Stomach (tissue), 19 donors: Measurements from ENCODE around the gene GPR82. TPM values are rescaled to one million over a fixed set of nuclear protein-coding genes. Genes with fewer than 3 reads are reported as not detected.
"Not testable (repeated sequence)": the region's sequence is repeated elsewhere in the genome, so short reads cannot be mapped to it uniquely, and the experiment has no call there.

Experiments used
- DNase-seq, 2 donors: peaks; one replicate each; pipeline versions ENCODE4 v3.0.0 to v3.0.0-alpha.2; 2013 to 2019
- H3K27ac ChIP-seq, 5 donors: fragments of 200-600 bp in 4 of 5; sonication (generic) in 4 of 5; one replicate each; pipeline ENCODE4 v1.5.1; 2013 to 2019; ENCODE audit warnings: mild to moderate bottlenecking in 1 of 5, moderate library complexity in 1 of 5
- H3K27me3 ChIP-seq, 3 donors: fragments of 200-600 bp; sonication (generic); one replicate each; pipeline ENCODE4 v1.5.1; 2017 to 2019; ENCODE audit warnings: mixed run types in 1 of 3
- H3K36me3 ChIP-seq, 4 donors: fragments of 200-600 bp; sonication (generic); 1 replicate in 3 of 4; 2 replicates in 1 of 4; pipeline ENCODE4 v1.5.1; 2016 to 2019
- H3K4me1 ChIP-seq, 4 donors: fragments of 200-600 bp; sonication (generic); one replicate each; pipeline ENCODE4 v1.5.1; 2016 to 2019
- H3K4me3 ChIP-seq, 4 donors: fragments of 200-600 bp; sonication (generic) in 3 of 4; one replicate each; pipeline ENCODE4 v1.5.1; 2016 to 2019; ENCODE audit warnings: mild to moderate bottlenecking in 1 of 4
- H3K9me3 ChIP-seq, 4 donors: fragments of 200-600 bp; sonication (generic); one replicate each; pipeline ENCODE4 v1.5.1; 2016 to 2019
- EP300 ChIP-seq: sonication (generic); formaldehyde crosslinking; IDR thresholded peaks from one replicate; pipeline ENCODE4 v1.6.1; 2017; ENCODE audit warnings: antibody characterized with exemption
- POLR2A ChIP-seq, 4 donors: fragments of 450-650 bp; IDR thresholded peaks; one replicate each; pipeline ENCODE4 v1.6.1; 2016; ENCODE audit warnings: antibody characterized with exemption in 4 of 4, control low read depth in 2 of 4, mild to moderate bottlenecking in 1 of 4, moderate library complexity in 1 of 4
- POLR2AphosphoS5 ChIP-seq, 3 donors: sonication (generic); formaldehyde crosslinking; IDR thresholded peaks; one replicate each; pipeline ENCODE4 v1.6.1; 2016; ENCODE audit warnings: antibody characterized with exemption in 3 of 3
- WGBS, 5 donors: extraction: QIAGEN DNeasy Blood & Tissue Kit in 3 of 5; methylation state at CpG; one replicate each; pipeline versions ENCODE4 v1.1.5 to v1.1.7; 2013 to 2018; 5-methylcytosine and 5-hydroxymethylcytosine counted together
- intact Hi-C: fragments of 100-400 bp; cut with DNase I; formaldehyde crosslinking; loops from one replicate; pipeline ENCODE4 v1.15.1; 2023; ENCODE audit warnings: low total_unique reads
- long read RNA-seq, 10 donors: transcript quantifications; one replicate each; lab custom pipeline, GENCODE V29; 2026
- polyA plus RNA-seq, 3 donors: library from polyadenylated mRNA; stranded (reverse); fragments of 200-250 nt; gene quantifications; one replicate each; pipeline ENCODE4 v1.2.3, GENCODE V29; 2013
- total RNA-seq, 5 donors: library from RNA; depleted of rRNA; stranded (reverse); fragments of >200 nt; gene quantifications; one replicate each; pipeline versions ENCODE4 v1.1.0 to v1.2.3, GENCODE V29; 2014 to 2016
- TF ChIP-seq, protein P1 (sequence below), 7 experiments: fragments of 450-650 bp in 4 of 7; fragments of 200-600 bp in 3 of 7; sonication (generic) in 3 of 7; IDR thresholded peaks; one replicate each; pipeline ENCODE4 v1.5.1; 2016 to 2019; ENCODE audit warnings: antibody characterized with exemption in 7 of 7, control low read depth in 2 of 7, mild to moderate bottlenecking in 1 of 7
- donor health status: healthy with polysubstance abuse.
- donor health status: Bipolar disorder and iron deficiency.
- donor health status: healthy.

Gene GPR82, protein sequence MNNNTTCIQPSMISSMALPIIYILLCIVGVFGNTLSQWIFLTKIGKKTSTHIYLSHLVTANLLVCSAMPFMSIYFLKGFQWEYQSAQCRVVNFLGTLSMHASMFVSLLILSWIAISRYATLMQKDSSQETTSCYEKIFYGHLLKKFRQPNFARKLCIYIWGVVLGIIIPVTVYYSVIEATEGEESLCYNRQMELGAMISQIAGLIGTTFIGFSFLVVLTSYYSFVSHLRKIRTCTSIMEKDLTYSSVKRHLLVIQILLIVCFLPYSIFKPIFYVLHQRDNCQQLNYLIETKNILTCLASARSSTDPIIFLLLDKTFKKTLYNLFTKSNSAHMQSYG
- total RNA-seq (under 1 TPM in 3 of 5 donors, not detected in 2; under 0.01 to 0.37 (median 0.29) TPM), polyA plus RNA-seq (under 1 TPM in 2 of 3 donors, not detected in 1; 0.18 to 0.25 TPM)
- long read RNA-seq, donor 1, result 0 reads
- long read RNA-seq, donor 2, result 0 reads
- long read RNA-seq, donor 3, result 0 reads
- long read RNA-seq, donor 4, result 0 reads
- long read RNA-seq, donor 5, result 0 reads
- long read RNA-seq, donor 6, result 0 reads
- long read RNA-seq, donor 7, result 0 reads
- long read RNA-seq, donor 8, result 0 reads
- long read RNA-seq, donor 9, result 0 reads
- long read RNA-seq, donor 10, result 0 reads

DNA sequence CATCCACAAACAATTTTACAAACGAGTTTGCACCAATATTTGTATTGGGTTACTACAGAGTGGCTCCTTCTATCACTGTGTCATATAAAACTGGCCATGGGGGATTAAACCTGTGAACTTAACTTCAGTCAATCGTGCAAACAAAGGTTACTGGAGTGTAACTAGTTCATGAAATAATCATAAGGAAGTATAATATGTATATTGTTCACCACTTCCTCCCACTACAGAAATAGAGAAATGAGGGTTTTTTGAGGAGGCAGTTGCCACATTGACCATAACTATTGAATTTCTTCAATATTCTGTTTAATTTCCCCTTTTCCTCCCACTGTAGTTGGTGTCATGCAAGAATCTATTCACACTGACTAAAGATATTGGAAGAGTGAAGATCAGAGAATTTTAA, at the start of gene GPR82:
TSS of gene GPR82 (plus strand) at position 356 of the 400 bp plus-strand sequence. CDS start 2,846 bp downstream, outside the sequence.
- Histone ChIP-seq H3K9me3 (peaks cover 0 to 8% (median 2%) of the 10 kb centered on the region in 4 donors), H3K36me3 (no peaks in the 10 kb centered on the region), H3K4me3 (no peak within 1 kb of the TSS), H3K27me3 (no peaks in the 10 kb centered on the region), H3K27ac (no peak within 1 kb of the TSS), H3K4me1 (peaks cover 0 to 15% (median 0%) of the 10 kb centered on the region in 4 donors)
- intact Hi-C loops, result no loop called here
- no peak for DNase-seq
- no peak for TF ChIP-seq POLR2AphosphoS5 (IDR thresholded peaks at IDR 0.05)
- TF ChIP-seq, protein P1, sequence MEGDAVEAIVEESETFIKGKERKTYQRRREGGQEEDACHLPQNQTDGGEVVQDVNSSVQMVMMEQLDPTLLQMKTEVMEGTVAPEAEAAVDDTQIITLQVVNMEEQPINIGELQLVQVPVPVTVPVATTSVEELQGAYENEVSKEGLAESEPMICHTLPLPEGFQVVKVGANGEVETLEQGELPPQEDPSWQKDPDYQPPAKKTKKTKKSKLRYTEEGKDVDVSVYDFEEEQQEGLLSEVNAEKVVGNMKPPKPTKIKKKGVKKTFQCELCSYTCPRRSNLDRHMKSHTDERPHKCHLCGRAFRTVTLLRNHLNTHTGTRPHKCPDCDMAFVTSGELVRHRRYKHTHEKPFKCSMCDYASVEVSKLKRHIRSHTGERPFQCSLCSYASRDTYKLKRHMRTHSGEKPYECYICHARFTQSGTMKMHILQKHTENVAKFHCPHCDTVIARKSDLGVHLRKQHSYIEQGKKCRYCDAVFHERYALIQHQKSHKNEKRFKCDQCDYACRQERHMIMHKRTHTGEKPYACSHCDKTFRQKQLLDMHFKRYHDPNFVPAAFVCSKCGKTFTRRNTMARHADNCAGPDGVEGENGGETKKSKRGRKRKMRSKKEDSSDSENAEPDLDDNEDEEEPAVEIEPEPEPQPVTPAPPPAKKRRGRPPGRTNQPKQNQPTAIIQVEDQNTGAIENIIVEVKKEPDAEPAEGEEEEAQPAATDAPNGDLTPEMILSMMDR (IDR thresholded peaks at IDR 0.05), result no peak
- TF ChIP-seq EP300, result no peak
- no peak for TF ChIP-seq POLR2A (IDR thresholded peaks at IDR 0.05)
- 31 to 50% (median 45%) methylated on average over 2 of the region's 2 CpGs for WGBS, 5 donors

DNA sequence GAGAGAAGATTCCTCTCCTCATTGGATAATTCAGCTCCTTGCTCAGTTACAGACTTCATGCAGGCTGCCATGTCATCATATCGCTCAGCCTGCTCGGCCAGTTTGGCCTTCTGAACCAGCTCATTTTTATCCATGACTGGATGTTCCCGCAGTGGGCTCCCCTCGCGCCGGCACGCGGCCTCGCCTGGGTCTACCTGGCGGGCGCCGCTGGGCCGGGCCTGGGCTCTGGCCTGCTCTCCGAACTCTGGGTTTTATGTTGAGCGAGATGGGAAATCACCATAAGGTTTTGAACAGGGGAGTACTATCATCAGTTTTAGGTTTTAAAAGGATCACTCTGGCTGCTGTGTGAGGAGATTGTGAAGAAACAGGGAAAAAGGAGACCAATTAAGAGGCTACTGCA, 47.6 kb upstream of the GPR82 start:
- H3K36me3 ChIP-seq, H3K27ac ChIP-seq, intact Hi-C loops, H3K4me3 ChIP-seq, H3K4me1 ChIP-seq, DNase-seq, H3K27me3 ChIP-seq, H3K9me3 ChIP-seq: not testable (repeated sequence)
- 86 to 99% (median 98%) methylated on average over 9 to 15 of the region's 15 CpGs for WGBS, 5 donors

DNA sequence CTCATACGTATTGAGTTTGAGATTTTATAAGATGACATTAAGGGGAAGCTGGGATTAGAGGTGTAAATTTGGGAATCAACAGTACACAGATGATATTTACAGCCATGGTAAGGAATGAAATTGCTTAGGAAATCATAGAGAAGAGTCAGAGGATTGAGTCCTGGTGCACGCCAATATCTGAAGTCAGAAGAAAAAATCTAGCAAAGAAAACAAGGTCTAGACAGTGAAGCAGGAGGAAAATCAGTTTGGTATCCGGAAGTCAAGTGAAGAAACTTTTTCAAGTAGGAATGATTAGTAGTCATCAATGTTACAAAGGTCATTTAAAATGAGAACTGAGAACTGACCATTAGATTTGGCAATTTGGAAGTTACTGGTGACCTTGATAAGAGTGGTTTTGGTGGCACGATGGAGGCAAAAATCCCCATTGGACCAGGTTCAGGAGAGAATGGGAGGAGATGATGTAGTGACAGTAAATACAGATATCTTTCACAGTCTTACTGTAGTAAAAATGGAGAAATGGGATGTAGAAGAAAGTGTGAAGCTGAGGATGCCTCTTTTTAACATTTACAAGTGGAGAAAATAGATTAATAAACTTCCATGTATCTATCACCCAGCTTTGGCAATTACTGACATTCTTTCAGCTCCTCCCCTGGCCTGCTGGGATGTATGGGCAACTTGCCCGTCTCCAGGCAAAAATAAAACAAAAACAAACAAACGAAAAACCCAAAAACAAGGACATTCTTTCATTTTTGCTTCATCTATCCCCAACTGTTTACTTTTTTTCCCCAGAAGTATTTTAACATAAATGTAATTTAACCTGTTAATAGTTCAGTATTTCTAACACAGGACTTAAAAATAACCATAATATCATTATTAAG, 46.6 kb upstream of the GPR82 start:
- H3K4me3 ChIP-seq, result no peak overlapping the region
- H3K27ac ChIP-seq, result no peak overlapping the region
- no peaks in the 10 kb centered on the region for H3K4me1 ChIP-seq
- no peaks in the 10 kb centered on the region for H3K27me3 ChIP-seq
- WGBS, 5 donors, result 68 to 83% (median 82%) methylated on average over 6 of the region's 6 CpGs
- TF ChIP-seq, protein P1 (IDR thresholded peaks at IDR 0.05), result no peak
- TF ChIP-seq EP300, result no peak
- no peak for TF ChIP-seq POLR2AphosphoS5 (IDR thresholded peaks at IDR 0.05)
- TF ChIP-seq POLR2A (IDR thresholded peaks at IDR 0.05), result no peak
- H3K9me3 ChIP-seq, result no peaks in the 10 kb centered on the region
- no peaks in the 10 kb centered on the region for H3K36me3 ChIP-seq
- DNase-seq, result no peak
- intact Hi-C loops, result no loop called here

DNA sequence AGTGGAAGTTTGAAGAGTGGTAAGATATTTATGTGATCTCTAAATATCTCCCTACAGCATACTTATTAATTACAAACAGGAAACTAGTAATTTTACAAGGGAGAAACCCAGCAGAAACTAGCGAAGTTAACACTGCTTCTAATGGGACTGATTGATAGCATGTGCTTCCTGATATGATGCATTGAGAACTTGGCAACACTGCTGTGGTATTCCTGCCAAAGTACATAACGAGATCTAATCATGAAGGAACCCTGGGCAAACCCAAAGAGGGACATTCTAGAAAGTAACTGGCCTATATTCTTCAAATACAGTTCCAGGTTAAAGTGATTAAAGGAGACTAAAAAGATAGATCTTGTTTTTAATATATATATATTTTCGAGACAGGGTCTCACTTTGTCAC, 39.8 kb upstream of the GPR82 start:
- peak; percentile 61 to 77 for DNase-seq
- intact Hi-C loops, result no loop called here
- Histone ChIP-seq H3K4me1 (peaks cover 0 to 12% (median 0%) of the 10 kb centered on the region in 4 donors), H3K9me3 (no peaks in the 10 kb centered on the region), H3K27ac (no peak overlapping the region), H3K4me3 (no peak overlapping the region), H3K36me3 (no peaks in the 10 kb centered on the region), H3K27me3 (no peaks in the 10 kb centered on the region)
- TF ChIP-seq, protein P1 (IDR thresholded peaks at IDR 0.05), result no peak
- TF ChIP-seq POLR2AphosphoS5 (IDR thresholded peaks at IDR 0.05) (peak in 2 of 3 donors; percentile 12 to 67), EP300 (no peak)
- WGBS, 5 donors, result 14 to 31% (median 18%) methylated on average over 3 of the region's 3 CpGs
